ENCODE measurements around the gene BRCA1.
"Not testable (repeated sequence)": the region's sequence is repeated elsewhere in the genome, so short reads cannot be mapped to it uniquely, and the experiment has no call there.

BRCA1 gene

DNA sequence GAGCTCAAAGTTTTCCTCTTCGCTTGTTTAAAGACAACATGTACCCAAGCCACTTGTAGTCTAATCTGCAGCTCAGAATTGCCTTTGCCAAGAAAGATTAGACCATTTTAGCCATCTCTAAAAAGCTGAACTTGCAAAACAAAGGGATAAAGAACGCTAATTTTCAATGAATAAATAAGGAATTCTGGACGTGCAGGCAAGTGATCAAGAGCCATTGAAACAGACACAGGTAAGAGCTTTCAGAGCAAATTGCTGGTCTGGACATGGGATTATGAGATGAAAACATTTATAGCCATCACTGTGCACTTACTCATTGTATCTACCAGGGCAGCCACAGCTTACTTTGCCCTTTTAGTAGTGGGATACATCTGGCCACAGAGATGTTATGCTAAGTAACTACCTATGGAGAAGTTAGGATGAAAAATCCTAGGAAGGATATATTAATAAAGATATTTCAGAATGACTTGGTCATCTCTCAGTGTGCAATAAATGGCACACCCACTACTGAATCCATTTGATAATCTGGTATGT lies 55.7 kb downstream of the BRCA1 start:
- DNase-seq (ENCODE audit: low spot score): no peak

DNA sequence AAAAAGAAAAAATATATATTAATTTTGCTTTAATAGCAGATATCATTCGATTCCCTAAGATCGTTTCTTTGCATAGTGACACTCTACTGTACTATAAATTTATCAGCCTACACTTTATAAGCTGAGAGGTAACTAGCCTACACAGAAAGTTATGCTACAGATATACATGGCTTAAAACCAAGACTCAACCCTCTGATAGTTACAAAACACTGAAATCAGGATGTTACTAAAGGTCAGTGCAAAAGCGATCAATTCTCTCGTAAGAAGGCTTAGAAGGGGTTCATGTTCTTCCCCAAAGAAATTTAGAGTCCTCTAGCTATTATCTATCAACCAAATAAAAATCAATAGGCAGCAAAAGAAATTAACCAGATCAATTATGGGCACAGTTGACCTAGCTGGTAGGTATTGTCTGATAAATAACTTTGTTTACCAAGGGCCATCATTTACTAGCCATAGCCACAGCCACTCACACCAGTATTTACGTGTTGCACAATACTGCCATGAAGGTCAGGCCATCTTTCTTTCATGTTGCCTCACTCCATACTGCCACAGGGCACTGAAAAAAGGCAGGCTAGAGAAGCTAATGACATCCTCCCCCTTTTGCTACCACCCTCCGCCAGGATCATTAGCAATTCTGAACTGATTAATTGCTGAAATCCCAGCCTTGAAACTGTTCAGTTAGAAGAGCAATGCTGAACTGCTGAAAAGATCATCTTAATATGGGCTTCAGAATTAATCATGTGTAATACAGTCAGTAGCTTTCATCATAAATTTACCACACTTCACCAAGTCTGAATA lies 56.4 kb downstream of the BRCA1 start:
- no peak for DNase-seq (ENCODE audit: low spot score)

DNA sequence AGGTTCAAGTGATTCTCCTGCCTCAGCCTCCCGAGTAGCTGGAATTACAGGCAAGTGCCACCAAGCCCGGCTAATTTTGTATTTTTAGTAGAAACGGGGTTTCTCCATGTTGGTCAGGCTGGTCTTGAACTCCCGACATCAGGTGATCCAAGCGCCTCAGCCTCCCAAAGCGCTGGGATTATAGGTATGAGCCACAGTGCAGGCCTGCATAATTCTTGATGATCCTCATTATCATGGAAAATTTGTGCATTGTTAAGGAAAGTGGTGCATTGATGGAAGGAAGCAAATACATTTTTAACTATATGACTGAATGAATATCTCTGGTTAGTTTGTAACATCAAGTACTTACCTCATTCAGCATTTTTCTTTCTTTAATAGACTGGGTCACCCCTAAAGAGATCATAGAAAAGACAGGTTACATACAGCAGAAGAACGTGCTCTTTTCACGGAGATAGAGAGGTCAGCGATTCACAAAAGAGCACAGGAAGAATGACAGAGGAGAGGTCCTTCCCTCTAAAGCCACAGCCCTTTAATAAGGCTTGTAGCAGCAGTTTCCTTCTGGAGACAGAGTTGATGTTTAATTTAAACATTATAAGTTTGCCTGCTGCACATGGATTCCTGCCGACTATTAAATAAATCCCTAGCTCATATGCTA lies 62.1 kb downstream of the BRCA1 start:
- DNase-seq (ENCODE audit: low spot score): no peak

DNA sequence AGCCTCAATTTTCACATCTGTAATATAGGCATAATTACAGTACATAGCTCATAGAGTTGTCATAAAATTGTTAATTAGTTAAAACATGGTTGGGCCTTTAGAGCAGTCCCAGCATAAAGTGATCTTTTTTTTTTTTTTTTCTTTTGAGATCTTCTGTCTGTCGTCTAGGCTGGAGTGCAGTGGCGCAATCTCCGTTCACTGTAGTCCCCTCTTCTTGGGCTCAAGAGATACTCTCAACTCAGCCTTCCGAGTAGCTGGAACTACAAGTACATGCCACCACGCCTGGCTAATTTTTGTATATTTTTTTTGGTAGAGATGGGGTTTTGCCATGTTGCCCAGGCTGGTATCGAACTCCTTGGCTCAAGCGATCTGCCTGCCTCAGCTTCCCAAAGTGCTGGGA lies 69.1 kb downstream of the BRCA1 start:
- DNase-seq (ENCODE audit: low spot score): no peak

DNA sequence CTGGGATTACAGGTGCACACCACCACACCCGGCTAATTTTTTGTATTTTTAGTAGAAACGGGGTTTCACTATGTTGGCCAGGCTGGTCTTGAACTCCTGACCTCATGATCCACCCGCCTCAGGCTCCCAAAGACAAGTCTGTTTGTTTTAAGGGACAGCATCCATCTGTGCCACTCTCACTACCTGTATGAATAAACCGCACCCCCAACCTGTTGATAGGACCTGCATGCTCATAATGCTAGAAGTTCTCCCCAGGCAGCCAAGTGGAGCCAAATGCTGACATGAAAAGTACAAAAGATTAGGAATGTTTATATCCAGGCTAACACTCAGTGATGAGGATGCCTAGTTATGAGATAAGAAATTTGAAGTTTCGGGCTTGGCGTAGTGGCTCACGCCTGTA lies 72.2 kb downstream of the BRCA1 start:
- not testable (repeated sequence) for DNase-seq (ENCODE audit: low spot score)

DNA sequence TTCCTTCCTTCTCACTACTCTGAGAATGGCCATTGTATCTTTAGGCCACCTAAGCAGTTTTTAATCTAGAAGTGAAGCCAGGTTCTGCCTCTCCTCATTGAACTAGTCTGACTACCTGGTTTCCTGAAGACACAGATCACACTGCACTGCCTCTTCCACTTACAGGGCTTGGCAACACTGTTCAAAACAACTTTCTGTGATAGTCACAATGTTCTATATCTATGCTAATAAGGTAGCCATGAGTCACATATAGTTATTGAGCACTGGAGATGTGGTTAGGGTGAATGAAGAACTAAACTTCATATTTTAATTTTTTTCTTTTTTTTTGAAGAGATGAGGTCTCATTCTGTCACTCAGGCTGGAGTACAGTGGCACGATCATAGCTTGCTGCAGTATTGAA lies 73.2 kb downstream of the BRCA1 start:
- no peak for DNase-seq (ENCODE audit: low spot score)

DNA sequence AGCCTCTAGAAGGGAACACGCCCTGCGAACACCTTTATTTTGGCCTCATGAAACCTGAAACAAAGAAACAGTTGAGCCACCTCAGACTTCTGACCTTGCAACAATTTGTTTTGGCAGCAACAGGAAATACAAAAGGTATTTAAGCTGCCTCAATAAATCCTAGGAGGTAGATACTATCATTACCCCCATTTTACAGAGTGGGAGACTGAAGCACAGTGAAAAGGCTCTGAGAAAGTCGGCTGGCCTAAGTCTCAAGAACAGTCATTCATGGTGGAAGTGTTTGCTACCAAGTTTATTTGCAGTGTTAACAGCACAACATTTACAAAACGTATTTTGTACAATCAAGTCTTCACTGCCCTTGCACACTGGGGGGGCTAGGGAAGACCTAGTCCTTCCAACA lies 81.1 kb downstream of the BRCA1 start:
- DNase-seq (ENCODE audit: low spot score): no peak

DNA sequence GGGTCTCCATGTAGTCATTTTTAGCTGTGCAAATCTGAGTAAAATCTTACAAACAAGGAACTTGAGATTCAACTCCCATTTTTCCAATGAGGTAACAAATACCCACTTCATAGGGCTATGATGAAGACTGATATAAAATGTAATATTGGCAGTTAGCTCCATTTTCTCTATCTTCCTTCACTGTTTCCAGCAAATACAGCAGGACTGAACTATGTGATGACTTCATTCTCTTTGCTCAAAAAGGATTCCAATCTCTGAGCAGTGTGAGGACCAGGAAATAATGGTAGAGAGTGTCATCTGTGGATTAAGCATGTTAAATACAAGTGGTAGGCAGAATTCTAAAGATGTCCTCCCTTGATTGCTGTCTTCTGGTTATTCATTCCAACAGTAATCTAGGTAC lies 81.9 kb downstream of the BRCA1 start:
- DNase-seq (ENCODE audit: low spot score): no peak

DNA sequence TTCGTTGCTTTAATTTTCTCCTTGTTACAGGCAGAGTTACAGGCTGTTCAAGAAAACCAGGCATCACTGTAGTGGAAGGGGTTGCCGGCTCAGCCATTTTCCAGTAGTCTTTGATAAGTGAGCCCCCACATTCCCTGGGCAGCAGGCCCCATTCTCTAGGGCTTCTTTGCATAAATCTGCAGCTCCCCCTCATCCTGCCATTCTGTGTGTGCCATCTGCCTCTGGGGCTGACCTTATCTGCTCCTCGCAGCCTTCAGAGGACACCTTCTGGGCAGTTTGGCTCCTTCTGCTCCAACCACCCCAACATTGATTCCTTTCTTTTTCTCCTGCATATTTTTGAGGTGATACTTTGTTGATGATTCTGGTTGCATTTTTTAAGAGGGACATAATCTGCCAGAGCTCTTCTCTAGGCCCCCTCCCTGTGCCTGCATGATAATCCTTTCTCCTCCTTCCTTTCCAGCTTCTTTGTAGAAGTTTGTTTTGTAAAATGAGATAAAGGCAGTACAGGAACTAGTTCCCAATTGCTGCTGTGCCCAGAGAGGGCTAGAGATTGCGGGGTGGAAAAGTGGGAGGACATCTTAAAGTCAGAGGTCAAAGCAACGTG lies 83.0 kb downstream of the BRCA1 start:
- no peak for DNase-seq (ENCODE audit: low spot score)

DNA sequence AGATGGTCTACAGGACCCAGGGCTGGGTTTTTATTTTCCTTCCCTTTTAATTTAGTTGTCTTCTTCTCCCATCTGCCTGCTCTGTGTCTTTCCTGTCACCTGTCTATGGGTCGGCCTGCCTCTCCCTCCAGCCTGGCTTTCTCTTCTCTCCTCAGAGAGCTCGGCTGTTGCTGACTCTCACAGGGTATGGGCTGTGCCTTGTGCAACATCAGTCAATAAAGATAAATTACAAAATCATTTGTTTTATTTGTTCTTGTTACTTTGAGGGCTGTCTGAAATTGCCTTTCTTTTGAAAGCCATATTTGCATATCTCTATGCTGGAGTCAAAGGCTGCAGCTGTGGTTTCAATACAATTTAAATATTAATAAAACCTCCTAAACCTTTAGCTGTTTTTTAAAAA lies 84.5 kb downstream of the BRCA1 start:
- no peak for DNase-seq (ENCODE audit: low spot score)

DNA sequence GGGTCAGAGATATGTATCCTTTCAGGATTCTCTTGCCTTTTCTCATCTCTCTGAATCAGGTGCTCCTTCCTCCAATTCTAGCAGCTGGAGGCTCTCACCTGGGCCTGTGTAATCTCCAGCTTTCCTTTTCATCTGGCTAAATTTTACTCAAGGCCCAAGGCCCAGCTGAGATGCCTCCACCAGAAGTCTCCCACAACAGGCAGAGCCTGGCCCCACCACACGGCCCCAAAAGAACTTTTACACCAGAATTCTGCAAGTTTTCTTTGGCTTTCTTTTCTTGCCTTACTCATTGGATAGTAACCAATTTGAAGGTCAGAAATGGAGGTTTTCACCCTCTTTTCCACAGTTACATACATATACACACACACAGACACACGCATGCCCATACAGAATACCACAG lies 85.5 kb downstream of the BRCA1 start:
- no peak for DNase-seq (ENCODE audit: low spot score)

DNA sequence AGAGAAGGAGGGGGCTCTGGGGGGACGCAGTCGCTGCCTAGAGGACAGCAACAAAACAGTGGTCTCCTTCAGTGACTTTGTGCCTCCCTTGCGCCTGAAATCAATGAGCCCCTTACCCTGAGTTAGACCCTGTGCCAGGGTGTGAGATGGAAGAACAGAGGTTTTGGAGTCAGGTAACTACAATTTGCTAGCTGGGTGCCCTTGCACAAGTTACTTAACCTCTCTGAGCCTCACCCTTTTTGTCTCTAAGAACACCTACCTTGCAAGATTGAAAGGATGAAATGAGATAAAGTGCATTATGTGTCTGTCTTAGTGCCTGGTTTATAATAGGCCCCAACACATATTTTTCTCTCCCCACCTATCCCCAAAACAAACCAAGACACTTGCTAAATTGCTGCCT lies 90.3 kb downstream of the BRCA1 start:
- DNase-seq (ENCODE audit: low spot score): no peak

DNA sequence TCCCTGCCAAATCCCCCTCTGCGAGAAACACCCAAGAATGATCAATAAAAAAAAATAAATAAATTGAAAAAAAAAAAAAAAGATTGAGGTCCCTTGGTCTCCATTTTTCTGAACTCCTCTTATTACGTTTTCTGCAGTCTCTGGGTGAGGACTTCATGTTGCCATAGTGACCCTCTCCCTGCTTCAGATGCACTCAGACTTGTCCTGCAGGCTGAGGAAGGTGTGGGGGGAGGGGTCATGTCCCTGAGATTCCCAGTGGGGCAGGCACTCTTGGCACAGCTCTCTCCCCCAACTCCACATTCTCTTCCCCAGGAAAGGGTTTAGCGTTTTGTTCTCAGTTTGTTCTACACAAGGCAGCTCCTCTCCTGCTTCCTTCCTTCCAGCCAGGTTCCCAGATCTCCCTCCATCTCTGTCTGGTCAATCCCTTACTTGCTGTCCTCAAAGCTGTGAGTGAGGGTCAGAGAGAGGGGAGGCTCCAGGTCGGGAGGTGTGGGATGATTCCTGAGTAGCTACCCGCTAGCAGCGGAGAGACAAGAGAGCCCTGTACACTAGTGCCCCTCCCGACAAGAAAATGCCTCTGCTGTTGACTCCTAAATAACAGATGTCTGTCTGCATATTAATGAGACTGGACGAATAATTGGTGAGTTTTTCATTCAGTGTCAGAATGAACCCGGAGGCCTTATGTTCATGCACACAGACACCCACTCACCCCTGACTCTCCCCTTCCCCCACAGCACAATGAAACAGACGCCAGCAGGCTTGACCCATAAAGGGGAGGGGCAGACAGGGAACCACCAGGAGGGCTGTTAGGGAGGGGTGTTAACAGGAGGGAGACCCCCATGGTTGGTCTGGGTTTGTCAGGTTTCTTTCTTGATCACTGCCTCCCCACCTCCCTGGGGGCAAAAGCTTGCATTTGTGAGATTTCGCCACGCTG lies 90.9 kb downstream of the BRCA1 start:
- no peak for DNase-seq (ENCODE audit: low spot score)

DNA sequence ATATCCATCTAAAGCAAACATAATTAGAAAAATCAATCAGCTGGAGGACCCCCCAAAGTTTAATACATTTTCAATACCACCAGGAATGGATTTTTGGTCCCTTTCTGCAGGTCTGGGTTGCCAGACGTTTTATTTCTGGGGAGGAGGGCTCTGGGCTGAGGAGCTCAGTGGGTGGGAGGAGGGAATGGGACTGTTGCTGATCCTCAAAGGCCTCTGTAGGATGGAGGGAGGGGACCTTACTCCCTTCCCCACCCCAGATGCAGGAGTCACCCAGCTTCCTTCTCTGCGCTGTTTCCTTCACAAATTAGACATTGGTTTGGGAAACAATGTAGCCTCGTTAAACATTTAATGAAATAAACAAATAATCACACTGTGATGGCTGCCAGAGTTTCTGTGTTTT lies 93.5 kb downstream of the BRCA1 start:
- DNase-seq (ENCODE audit: low spot score): no peak

DNA sequence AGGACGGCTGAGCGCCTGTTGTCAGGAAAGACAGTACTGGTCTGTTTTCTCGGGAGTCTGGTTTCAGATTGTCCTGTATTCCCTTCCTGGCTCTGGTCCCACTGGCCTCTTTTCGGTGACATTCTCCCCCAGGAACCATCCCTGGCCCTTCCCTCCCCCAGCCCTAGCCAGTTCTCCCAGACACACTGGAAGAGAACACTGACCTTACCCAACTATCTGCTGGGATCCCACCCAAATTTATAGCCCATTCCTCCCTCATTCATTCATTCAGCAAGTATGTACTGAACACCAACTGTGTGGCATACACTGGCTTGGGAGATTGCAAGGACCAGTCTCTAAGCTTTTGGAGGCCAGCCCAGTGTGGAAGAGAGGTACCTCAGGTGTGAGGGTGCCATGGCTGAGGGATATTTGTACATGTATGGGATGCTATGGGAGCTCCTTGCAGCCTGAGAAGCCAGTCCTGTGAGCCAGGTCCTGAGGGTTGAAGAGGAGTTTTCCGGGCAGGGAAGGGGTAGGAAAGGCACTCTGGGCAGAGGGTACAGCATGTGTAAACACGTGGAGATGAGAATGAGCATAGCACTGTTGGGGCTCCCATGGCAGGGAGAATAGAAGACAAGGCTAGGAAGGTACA lies 94.9 kb downstream of the BRCA1 start:
- DNase-seq (ENCODE audit: low spot score): no peak

DNA sequence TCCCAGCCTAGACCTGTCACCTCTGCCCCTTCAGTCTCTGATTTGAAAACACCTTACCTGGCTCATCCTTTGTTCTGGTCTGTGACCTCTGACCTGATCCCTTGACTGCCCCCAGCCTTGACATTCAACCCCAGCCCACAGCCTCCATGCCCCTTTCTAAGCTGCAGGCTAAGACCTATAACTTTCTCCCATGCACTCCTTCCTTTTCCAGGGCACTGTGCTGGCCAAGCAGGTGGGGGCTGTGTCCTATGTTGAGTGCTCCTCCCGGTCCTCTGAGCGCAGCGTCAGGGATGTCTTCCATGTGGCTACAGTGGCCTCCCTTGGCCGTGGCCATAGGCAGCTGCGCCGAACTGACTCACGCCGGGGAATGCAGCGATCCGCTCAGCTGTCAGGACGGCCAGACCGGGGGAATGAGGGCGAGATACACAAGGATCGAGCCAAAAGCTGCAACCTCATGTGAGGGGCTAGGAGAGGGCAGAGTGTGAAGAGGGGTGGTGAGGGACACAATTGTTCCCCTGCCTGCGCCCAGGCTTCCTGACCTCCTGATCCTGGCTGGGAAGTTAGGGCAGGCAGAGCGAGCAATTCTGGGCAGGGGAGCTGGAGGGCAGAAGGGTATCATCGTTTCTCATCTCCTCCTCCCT lies 96.8 kb downstream of the BRCA1 start:
- DNase-seq (ENCODE audit: low spot score): no peak

DNA sequence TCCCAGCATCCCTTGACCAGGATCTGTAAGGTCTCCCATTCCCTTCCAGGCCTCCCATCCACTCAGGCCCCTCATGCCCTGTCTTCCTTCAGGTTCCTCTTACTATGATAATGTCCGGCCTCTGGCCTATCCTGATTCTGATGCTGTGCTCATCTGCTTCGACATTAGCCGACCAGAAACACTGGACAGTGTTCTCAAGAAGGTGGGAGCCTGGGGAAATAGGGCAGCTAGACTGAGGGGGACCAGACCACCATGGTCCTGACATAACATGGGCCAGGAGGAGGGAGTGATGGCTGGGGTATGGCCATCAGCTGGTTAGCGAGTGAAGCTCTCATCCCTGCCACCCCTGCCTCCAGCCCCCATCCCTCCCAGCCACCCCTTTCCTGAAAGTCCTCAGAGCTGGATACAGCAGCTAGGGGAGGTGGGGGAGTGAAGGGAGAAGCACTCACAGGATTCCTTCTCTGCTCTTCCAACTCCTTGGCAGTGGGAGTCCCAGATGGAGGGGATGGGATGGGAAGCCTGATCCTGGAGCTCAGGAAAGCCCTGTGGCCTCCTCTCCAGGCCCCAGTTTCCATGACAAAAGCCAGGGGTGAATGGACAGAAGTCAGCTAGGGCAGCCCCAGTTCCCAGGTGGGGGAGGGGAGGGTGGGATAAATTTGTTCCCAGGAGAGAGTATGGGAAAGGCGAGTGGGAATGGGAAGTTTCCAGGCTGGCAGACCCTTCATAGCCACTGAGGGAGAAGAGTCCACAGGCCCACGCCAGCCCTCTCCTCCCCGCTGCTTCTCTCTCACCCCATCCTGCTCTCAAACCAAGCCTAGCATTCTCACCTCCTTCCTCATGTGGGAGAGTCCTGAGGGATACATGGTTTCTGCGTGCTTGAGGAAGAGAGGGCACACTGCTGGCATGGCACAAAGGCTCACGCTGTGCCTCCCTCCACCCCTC lies 97.8 kb downstream of the BRCA1 start:
- DNase-seq (ENCODE audit: low spot score): no peak

DNA sequence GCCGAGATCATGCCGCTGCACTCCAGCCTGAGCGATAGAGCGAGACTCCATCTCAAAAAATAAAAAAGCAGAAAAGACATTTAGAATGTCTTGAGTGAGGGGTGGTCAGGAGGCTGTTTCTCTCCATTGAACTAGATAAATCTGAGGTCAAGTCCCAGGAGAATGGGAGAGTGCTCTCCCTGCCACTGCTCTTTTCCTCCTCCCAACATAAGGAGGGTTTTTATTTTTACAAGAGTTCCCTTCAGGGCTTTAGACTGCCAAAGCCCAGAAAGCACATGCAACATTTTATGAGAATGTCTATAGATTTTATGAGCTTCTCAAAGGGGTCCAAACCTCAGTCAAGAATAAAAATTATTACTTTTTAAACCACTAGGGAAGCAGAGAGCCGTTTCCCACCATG lies 98.6 kb downstream of the BRCA1 start:
- DNase-seq (ENCODE audit: low spot score): no peak

DNA sequence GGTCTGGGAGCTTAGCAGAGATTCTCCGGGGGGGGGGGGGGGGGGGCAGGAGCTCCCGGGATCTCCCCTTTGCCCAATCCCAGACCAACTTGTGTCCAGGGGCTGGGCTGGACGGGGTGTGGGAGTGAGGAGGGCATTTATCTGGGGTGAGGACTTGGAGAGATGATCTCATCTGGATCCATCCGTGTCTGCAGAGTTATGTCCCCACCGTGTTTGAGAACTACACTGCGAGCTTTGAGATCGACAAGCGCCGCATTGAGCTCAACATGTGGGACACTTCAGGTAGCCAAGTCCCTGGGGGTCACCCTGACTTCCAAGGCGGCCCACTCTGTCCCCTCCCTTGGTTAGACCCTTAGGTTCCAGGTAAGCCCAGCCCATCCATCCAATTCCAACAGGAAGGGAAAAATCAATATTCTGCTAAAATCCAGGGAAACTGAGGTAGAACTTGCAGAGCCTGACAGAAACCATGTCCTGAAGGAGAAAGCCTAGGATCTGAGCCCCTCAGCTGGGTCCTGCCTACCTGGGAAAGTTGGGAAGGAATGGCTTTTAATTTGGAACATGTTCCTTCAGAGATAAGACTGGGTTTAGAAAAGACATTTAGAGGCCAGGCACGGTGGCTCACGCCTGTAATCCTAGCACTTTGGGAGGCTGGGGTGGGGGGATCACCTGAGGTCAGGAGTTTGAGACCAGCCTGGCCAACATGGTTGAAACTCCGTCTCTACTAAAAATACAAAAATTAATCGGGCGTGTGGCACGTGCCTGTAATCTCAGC lies 99.2 kb downstream of the BRCA1 start:
- no peak for DNase-seq (ENCODE audit: low spot score)

Data from hematopoietic multipotent progenitor cell treated with erythropoietin and hydrocortisone succinate and interleukin-3 and kit ligand, for 17 days (in vitro differentiated cells).